K562 (cell line): ENCODE results near the gene ERLEC1. TPM values are rescaled to one million over a fixed set of nuclear protein-coding genes. Genes with fewer than 3 reads are reported as not detected.

ENCODE experiments used
- ATAC-seq: fragments of 200-7000 bp; cut with Tn5 transposase; 3 replicates; pipeline ENCODE4 v1.9.1; 2020; ENCODE audit warnings: moderate library complexity
- BruUV-seq: library from RNA; stranded (reverse); fragments of 400-500 nt; replicated peaks from 2 replicates; lab custom pipeline; 2021; lab: Mats Ljungman, UMichigan
- CTCF ChIA-PET: fragments of 300-600 bp; formaldehyde crosslinking; extraction: SDS; loops from one replicate; lab custom pipeline; 2021; ENCODE audit warnings: low intra/inter-chr PET ratio; lab: Yijun Ruan, JAX
- POLR2A ChIA-PET: fragments of 300-600, 350-650 bp; sonication (Branson Sonifier 250); formaldehyde crosslinking; extraction: SDS; loops from one replicate; lab custom pipeline; 2021; ENCODE audit warnings: antibody characterized with exemption, inconsistent platforms; lab: Yijun Ruan, JAX
- DNase-seq, 4 experiments: peaks; one replicate each; pipeline versions ENCODE4 v3.0.0 to v3.0.0-alpha.2; 2011 to 2018; ENCODE audit warnings: low spot score in 3 of 4, mixed read lengths in 3 of 4; ENCODE audit errors: extremely low read depth in 1 of 4
- FAIRE-seq: peaks from 2 replicates; lab custom pipeline; 2011; peaks lifted over from hg19 to GRCh38; lab: Jason Lieb, UNC
- H2AFZ ChIP-seq: 2 replicates; pipeline ENCODE4 v1.6.0; 2011; ENCODE audit warnings: low read depth, low read length, control low read depth, inconsistent platforms
- H3K27ac ChIP-seq: fragments of 200-600 bp; 3 replicates; pipeline ENCODE4 v1.8.0; 2011; ENCODE audit warnings: low read depth, mild to moderate bottlenecking, control low read depth, inconsistent platforms, low read length, moderate library complexity, mixed read lengths; ENCODE audit errors: extremely low read depth
- H3K27me3 ChIP-seq, 2 experiments: fragments of 300-600 bp in 1 of 2; 2 replicates in 1 of 2; 3 replicates in 1 of 2; pipeline versions ENCODE4 v1.6.0 to v1.8.0; 2011; ENCODE audit warnings: inconsistent platforms in 2 of 2, low read length in 2 of 2, mild to moderate bottlenecking in 1 of 2, mixed read lengths in 1 of 2, moderate library complexity in 1 of 2; ENCODE audit not compliant: control insufficient read depth in 2 of 2, insufficient read depth in 2 of 2
- H3K36me3 ChIP-seq: fragments of 300-600 bp; 3 replicates; pipeline ENCODE4 v1.8.0; 2011; ENCODE audit warnings: mild to moderate bottlenecking, low read length, inconsistent platforms; ENCODE audit not compliant: control insufficient read depth, insufficient read depth
- H3K4me1 ChIP-seq, 2 experiments: fragments of 200-600 bp in 1 of 2; replicated peaks in 1 of 2; 2 replicates in 1 of 2; 3 replicates in 1 of 2; pipeline versions ENCODE4 v1.5.1 to v1.8.0; 2011; ENCODE audit warnings: inconsistent platforms in 2 of 2, low read length in 2 of 2, mild to moderate bottlenecking in 1 of 2, mixed read lengths in 1 of 2, moderate library complexity in 1 of 2; ENCODE audit not compliant: control insufficient read depth in 2 of 2, insufficient read depth in 2 of 2
- H3K4me2 ChIP-seq: 2 replicates; pipeline ENCODE4 v1.6.1; 2011; ENCODE audit warnings: low read length, control low read depth, inconsistent platforms, mixed read lengths; ENCODE audit not compliant: insufficient read depth
- H3K4me3 ChIP-seq: fragments of 200-600 bp; sonication (generic), shearing (Covaris generic); 2 replicates; pipeline ENCODE4 v1.5.1; 2016; ENCODE audit warnings: control low read depth, inconsistent platforms
- H3K79me2 ChIP-seq: fragments of 200-600 bp; 3 replicates; pipeline ENCODE4 v1.8.0; 2011; ENCODE audit warnings: low read length, inconsistent platforms; ENCODE audit not compliant: control insufficient read depth, insufficient read depth
- H3K9ac ChIP-seq, 2 experiments: 2 replicates each; pipeline versions ENCODE4 v1.6.0 to v1.6.1; 2011; ENCODE audit warnings: low read depth in 2 of 2, low read length in 2 of 2, control low read depth in 1 of 2, inconsistent platforms in 1 of 2, mild to moderate bottlenecking in 1 of 2, mixed read lengths in 1 of 2; ENCODE audit not compliant: insufficient read depth in 1 of 2
- H3K9me1 ChIP-seq: one replicate; pipeline ENCODE4 v1.6.0; 2011; ENCODE audit warnings: inconsistent platforms, mild to moderate bottlenecking, low read length, moderate library complexity; ENCODE audit not compliant: control insufficient read depth, insufficient read depth
- H3K9me3 ChIP-seq: replicated peaks from 2 replicates; pipeline ENCODE4 v1.5.1; 2011; ENCODE audit warnings: low read depth, low read length, inconsistent platforms; ENCODE audit not compliant: control insufficient read depth, insufficient read depth
- H4K20me1 ChIP-seq: replicated peaks from 2 replicates; pipeline ENCODE4 v1.6.1; 2011; ENCODE audit warnings: low read length, inconsistent platforms, mixed read lengths; ENCODE audit not compliant: control insufficient read depth, insufficient read depth
- CLOCK ChIP-seq: fragments of 250-450 bp; sonication (Bioruptor Pico); IDR thresholded peaks from 2 replicates; pipeline ENCODE4 v1.4.0; 2020; ENCODE audit warnings: mild to moderate bottlenecking, moderate library complexity, borderline replicate concordance
- COPS2 ChIP-seq: fragments of 450-650 bp; conservative IDR thresholded peaks from 2 replicates; pipeline ENCODE4 v1.6.1; 2016; ENCODE audit warnings: mild to moderate bottlenecking, moderate library complexity
- MAX ChIP-seq: sonication (generic); formaldehyde crosslinking; IDR thresholded peaks from 2 replicates; pipeline ENCODE4 v1.9.0; 2022; ENCODE audit warnings: mild to moderate bottlenecking, missing genetic modification reagents
- MBD2 ChIP-seq: sonication (generic); IDR thresholded peaks from 2 replicates; pipeline ENCODE4 v1.6.1; 2016; ENCODE audit warnings: low read depth, borderline replicate concordance
- MTA2 ChIP-seq: fragments of 450-650 bp; IDR thresholded peaks from 2 replicates; pipeline ENCODE4 v1.6.1; 2016; ENCODE audit warnings: low read depth
- ZNF146 ChIP-seq: IDR thresholded peaks from one replicate; pipeline ENCODE4 v1.6.1; 2018; ENCODE audit warnings: missing compliant biosample characterization; ENCODE audit not compliant: unreplicated experiment
- ZNF696 ChIP-seq: fragments of 250-450 bp; sonication (Bioruptor Pico); conservative IDR thresholded peaks from 2 replicates; pipeline ENCODE4 v1.4.0; 2020; ENCODE audit warnings: mild to moderate bottlenecking, moderate library complexity
- WGBS: fragments of 100-300 bp; shearing (Covaris generic); methylation state at CpG from one replicate; pipeline ENCODE4 v1.1.6; 2016; ENCODE audit warnings: low coverage, mixed read lengths; ENCODE audit not compliant: insufficient coverage; ENCODE audit errors: missing lambda C conversion rate; 5-methylcytosine and 5-hydroxymethylcytosine counted together
- in situ Hi-C: fragments of 300-500 bp; cut with MboI; formaldehyde crosslinking; loops from 4 replicates; pipeline ENCODE4 v1.15.0; 2018; ENCODE audit warnings: inconsistent platforms, mixed read lengths
- intact Hi-C: fragments of 100-400 bp; cut with micrococcal nuclease; formaldehyde crosslinking; loops from 2 replicates; pipeline ENCODE4 v1.14.2; 2022
- polyA plus RNA-seq, 8 experiments: library from polyadenylated mRNA; depleted of rRNA in 4 of 8; stranded (reverse) in 5 of 8; unstranded in 3 of 8; fragments of >200 nt; fragmentation: Nextera tagmentation in 2 of 8; fragmentation: Illumina TruSeq in 1 of 8; extraction: Ambion mirVana in 2 of 8; extraction: Trizol in 1 of 8; gene quantifications; 2 replicates each; pipeline versions ENCODE4 v1.2.1 to v1.2.3, GENCODE V29; 2011 to 2014; ENCODE audit warnings: inconsistent platforms in 1 of 8, missing spikeins in 1 of 8
- total RNA-seq, 7 experiments: library from RNA; depleted of rRNA in 6 of 7; stranded (reverse); fragments of >200 nt in 6 of 7; fragmentation: Illumina TruSeq in 2 of 7; extraction: Trizol in 2 of 7; gene quantifications; 2 replicates each; pipeline versions ENCODE4 v1.2.1 to v1.2.3, GENCODE V29; 2011 to 2021; ENCODE audit warnings: low replicate concordance in 1 of 7

ERLEC1 gene
- total and polyA plus RNA-seq, 9 of the 15 experiments (the other 6 are each of a cell fraction or from before 2014, with no cell fraction given) = 12.0 to 41.6 (median 30.6) TPM

DNA sequence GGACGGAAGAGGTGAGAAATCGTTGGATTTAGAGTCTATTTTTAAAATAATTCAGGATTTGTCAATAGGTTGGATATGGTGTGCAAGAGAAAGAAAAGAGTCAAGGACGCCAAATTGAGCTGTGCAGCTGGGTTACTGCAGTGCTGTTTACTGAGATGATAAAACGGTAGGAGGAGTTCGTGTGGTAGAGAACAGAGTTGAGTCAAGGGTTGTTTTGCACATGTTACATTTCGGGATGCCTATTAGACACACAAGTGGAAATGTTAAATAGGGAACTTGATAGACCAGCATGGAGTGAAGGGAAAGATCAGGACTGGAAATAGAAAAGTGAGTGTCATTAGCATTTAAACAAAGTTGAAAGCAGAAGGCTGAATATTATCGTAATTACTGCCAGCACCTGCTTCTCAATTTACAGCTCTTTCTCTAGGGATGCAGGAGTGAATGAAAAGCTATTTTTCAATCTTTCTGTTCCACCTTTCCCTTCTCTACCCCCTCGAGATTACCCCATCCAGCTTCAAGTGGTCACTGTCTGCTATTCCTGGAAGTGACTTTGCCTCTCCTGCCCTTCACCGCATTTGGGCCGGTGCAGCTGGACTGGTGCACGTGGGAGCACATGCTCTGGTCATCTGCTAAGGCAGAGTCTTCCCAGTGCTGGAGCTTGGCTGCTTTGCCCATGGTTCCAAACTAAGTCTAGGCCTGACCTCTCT lies 42.6 kb downstream of the ERLEC1 start:
- in situ Hi-C loops = no loop called here
- Histone ChIP-seq H3K9me1 (no peaks in the 10 kb centered on the region), H3K9ac (no peak overlapping the region), H3K4me2 (no peak overlapping the region), H2AFZ (peak overlapping the region; percentile 38; the same call in 1 of the 2 replicates), H3K4me3 (no peak overlapping the region), H4K20me1 (no peaks in the 10 kb centered on the region), H3K79me2 (no peaks in the 10 kb centered on the region), H3K36me3 (no peaks in the 10 kb centered on the region), H3K4me1 (no peaks in the 10 kb centered on the region), H3K27ac (no peak overlapping the region), H3K27me3 (no peaks in the 10 kb centered on the region), H3K9me3 (no peaks in the 10 kb centered on the region)
- intact Hi-C loops = loop anchor here (10.0 kb wide), 2 partner anchors 235 to 405 kb away; no protein-coding TSS in a partner anchor
- DNase-seq (no peak), FAIRE-seq (no peak), ATAC-seq (peak; percentile 58)
- BruUV-seq = no TSS peak
- 33% methylated on average over 11 of the region's 11 CpGs for WGBS
- ChIA-PET CTCF (no interaction called here), POLR2A (interaction anchor here (0.5 to 0.6 kb wide), 2 partner anchors 19 to 100 kb away, joined by 3 read pairs; no protein-coding TSS in a partner anchor)
- TF ChIP-seq ZNF696 (CRISPR knock-in tag) (no peak), ZNF146 (CRISPR knock-in tag) (no peak), MAX (CRISPR knock-in tag) (peak; percentile 37; the same call in 1 of the 2 replicates), COPS2 (no peak), MBD2 (no peak), MTA2 (no peak), CLOCK (no peak)
